Measurements from ENCODE around the gene TPK1. TPM values are rescaled to one million over a fixed set of nuclear protein-coding genes. Genes with fewer than 3 reads are reported as not detected.

The TPK1 gene
- total RNA-seq, 1 donor from 2014 or later = 14.5 TPM

- no peak for DNase-seq (ENCODE audit: low spot score)
- no peaks in the 10 kb centered on the region for H3K4me1 ChIP-seq
- TF ChIP-seq, protein P1, sequence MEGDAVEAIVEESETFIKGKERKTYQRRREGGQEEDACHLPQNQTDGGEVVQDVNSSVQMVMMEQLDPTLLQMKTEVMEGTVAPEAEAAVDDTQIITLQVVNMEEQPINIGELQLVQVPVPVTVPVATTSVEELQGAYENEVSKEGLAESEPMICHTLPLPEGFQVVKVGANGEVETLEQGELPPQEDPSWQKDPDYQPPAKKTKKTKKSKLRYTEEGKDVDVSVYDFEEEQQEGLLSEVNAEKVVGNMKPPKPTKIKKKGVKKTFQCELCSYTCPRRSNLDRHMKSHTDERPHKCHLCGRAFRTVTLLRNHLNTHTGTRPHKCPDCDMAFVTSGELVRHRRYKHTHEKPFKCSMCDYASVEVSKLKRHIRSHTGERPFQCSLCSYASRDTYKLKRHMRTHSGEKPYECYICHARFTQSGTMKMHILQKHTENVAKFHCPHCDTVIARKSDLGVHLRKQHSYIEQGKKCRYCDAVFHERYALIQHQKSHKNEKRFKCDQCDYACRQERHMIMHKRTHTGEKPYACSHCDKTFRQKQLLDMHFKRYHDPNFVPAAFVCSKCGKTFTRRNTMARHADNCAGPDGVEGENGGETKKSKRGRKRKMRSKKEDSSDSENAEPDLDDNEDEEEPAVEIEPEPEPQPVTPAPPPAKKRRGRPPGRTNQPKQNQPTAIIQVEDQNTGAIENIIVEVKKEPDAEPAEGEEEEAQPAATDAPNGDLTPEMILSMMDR (IDR thresholded peaks at IDR 0.05) = no peak
- TF ChIP-seq EZH2phosphoT487 (IDR thresholded peaks at IDR 0.05) (no peak), EZH2 (IDR thresholded peaks at IDR 0.05) (no peak)
- H3K27ac Mint-ChIP-seq = no peak overlapping the region
- H3K79me2 ChIP-seq (ENCODE audit: low read depth) = no peaks in the 10 kb centered on the region
- H3K36me3 Mint-ChIP-seq = no peaks in the 10 kb centered on the region
- H3K36me3 ChIP-seq = no peaks in the 10 kb centered on the region
- H2AFZ ChIP-seq (replicated peaks) = no peak overlapping the region
- H3K4me1 Mint-ChIP-seq = no peaks in the 10 kb centered on the region
- H3K9me3 Mint-ChIP-seq = no peaks in the 10 kb centered on the region
- no peaks in the 10 kb centered on the region for H3K27me3 ChIP-seq
- H3K27me3 Mint-ChIP-seq (ENCODE audit: insufficient read depth, low read depth) = no peaks in the 10 kb centered on the region
- no peaks in the 10 kb centered on the region for H4K20me1 ChIP-seq (ENCODE audit: low read depth)
- H3F3A ChIP-seq (ENCODE audit: low read depth) = no peaks in the 10 kb centered on the region
- no peak overlapping the region for H3K4me3 Mint-ChIP-seq
- no peak overlapping the region for H3K9ac ChIP-seq
- no peak overlapping the region for H3K4me3 ChIP-seq
- H3K9me3 ChIP-seq (ENCODE audit: low read depth) = no peaks in the 10 kb centered on the region
- H3K27ac ChIP-seq = no peak overlapping the region
- H3K4me2 ChIP-seq = no peak overlapping the region
Measured at GRCh38 chr7:144747936-144748335, 87.9 kb downstream of the TPK1 start.

DNA sequence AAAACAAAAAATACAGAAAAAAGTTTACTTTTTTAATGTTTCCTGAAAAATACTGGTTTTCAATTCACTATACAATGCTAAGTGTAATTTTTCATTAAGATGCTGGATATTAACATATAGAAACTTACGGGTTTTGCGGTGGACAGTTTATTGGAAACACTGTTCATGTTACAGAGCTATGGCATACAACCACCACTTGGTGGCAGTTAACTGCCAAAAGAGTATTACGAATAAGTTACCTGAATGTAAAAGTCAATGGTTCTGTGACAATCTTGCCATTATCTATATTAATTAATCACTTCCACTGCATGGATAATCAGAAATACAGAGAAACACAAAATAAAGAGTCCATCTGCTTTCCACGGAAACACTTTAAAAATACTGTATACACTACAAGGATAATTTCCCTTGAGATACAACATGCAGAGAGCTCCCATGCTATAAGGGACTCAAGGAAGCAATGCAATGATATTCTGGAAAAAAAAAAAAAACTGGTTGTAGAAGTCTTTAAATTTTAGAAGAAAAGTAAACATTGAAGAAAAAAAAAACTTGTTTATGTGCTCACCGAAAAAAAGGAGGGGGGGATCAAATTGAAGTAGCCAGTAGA is 97.0 kb downstream of the TPK1 start:
- Mint-ChIP-seq H3K4me1 (no peaks in the 10 kb centered on the region), H3K4me3 (no peak overlapping the region), H3K36me3 (no peaks in the 10 kb centered on the region), H3K27me3 (ENCODE audit: insufficient read depth, low read depth) (no peaks in the 10 kb centered on the region), H3K9me3 (no peaks in the 10 kb centered on the region), H3K27ac (no peak overlapping the region)
- H3K4me1 ChIP-seq = no peaks in the 10 kb centered on the region
- DNase-seq (ENCODE audit: low spot score) = peak; percentile 38
- H3K27me3 ChIP-seq = no peaks in the 10 kb centered on the region
- TF ChIP-seq, protein P1 (IDR thresholded peaks at IDR 0.05) = peak; percentile 68
- TF ChIP-seq EZH2 (IDR thresholded peaks at IDR 0.05) (no peak), EZH2phosphoT487 (IDR thresholded peaks at IDR 0.05) (no peak)
- no peaks in the 10 kb centered on the region for H3F3A ChIP-seq (ENCODE audit: low read depth)
- H3K4me2 ChIP-seq = no peak overlapping the region
- H3K9me3 ChIP-seq (ENCODE audit: low read depth) = no peaks in the 10 kb centered on the region
- no peak overlapping the region for H3K27ac ChIP-seq
- no peaks in the 10 kb centered on the region for H3K79me2 ChIP-seq (ENCODE audit: low read depth)
- no peak overlapping the region for H2AFZ ChIP-seq (replicated peaks)
- H3K4me3 ChIP-seq = no peak overlapping the region
- H3K36me3 ChIP-seq = no peaks in the 10 kb centered on the region
- H3K9ac ChIP-seq = no peak overlapping the region
- no peaks in the 10 kb centered on the region for H4K20me1 ChIP-seq (ENCODE audit: low read depth)

DNA sequence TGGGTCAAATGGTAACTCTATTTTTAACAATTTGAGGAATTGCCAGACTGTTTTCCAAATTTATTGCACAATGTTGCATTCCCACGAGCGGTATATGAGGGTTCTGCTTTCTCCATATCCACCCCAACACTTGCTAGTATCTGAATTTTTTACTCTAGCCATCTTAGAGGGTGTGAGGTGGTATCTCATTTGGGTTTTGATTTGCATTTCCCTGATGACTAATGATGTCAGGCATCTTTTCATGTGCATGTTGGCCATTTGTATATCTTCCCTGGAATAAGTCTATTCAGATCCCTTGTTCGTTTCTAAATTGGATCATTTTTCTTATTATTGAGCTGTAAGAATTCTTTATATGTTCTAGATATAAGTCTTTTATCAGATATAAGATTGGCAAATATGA is 97.7 kb downstream of the TPK1 start:
- no peaks in the 10 kb centered on the region for H4K20me1 ChIP-seq (ENCODE audit: low read depth)
- H3K36me3 ChIP-seq = no peaks in the 10 kb centered on the region
- no peaks in the 10 kb centered on the region for H3K4me1 Mint-ChIP-seq
- TF ChIP-seq EZH2 (IDR thresholded peaks at IDR 0.05) = no peak
- TF ChIP-seq EZH2phosphoT487 (IDR thresholded peaks at IDR 0.05) = no peak
- TF ChIP-seq, protein P1 (IDR thresholded peaks at IDR 0.05) = no peak
- no peak for DNase-seq (ENCODE audit: low spot score)
- no peaks in the 10 kb centered on the region for H3K4me1 ChIP-seq
- no peak overlapping the region for H2AFZ ChIP-seq (replicated peaks)
- peaks cover 2% of the 10 kb centered on the region for H3K27me3 Mint-ChIP-seq (ENCODE audit: insufficient read depth, low read depth)
- no peak overlapping the region for H3K4me2 ChIP-seq
- H3K36me3 Mint-ChIP-seq = no peaks in the 10 kb centered on the region
- no peak overlapping the region for H3K4me3 ChIP-seq
- H3K79me2 ChIP-seq (ENCODE audit: low read depth) = no peaks in the 10 kb centered on the region
- no peaks in the 10 kb centered on the region for H3K27me3 ChIP-seq
- no peak overlapping the region for H3K9ac ChIP-seq
- H3K9me3 ChIP-seq (ENCODE audit: low read depth) = no peaks in the 10 kb centered on the region
- no peaks in the 10 kb centered on the region for H3K9me3 Mint-ChIP-seq
- H3K27ac ChIP-seq = no peak overlapping the region
- no peak overlapping the region for H3K27ac Mint-ChIP-seq
- no peaks in the 10 kb centered on the region for H3F3A ChIP-seq (ENCODE audit: low read depth)
- no peak overlapping the region for H3K4me3 Mint-ChIP-seq

Measured in neural progenitor cell (in vitro differentiated cells).